HG02970 (cell line): ENCODE results near the gene TTBK2.
"Not testable (repeated sequence)": the region's sequence is repeated elsewhere in the genome, so short reads cannot be mapped to it uniquely, and the experiment has no call there.

Source experiments
- ATAC-seq: cut with Tn5 transposase; IDR thresholded peaks from one replicate; pipeline ENCODE4 v1.9.1; 2021; ENCODE audit warnings: mild to moderate bottlenecking, moderate library complexity, moderate number of reproducible peaks; ENCODE audit not compliant: unreplicated experiment, low FRiP score

Gene TTBK2

GRCh38 chr15:42911058-42911592, 9.5 kb downstream of the TTBK2 start:
- ATAC-seq: no peak

- ATAC-seq: no peak
These were observed 12.0 kb downstream of the TTBK2 start for GRCh38 chr15:42908538-42908937.

- ATAC-seq: no peak
These were observed 16.9 kb downstream of the TTBK2 start for GRCh38 chr15:42903388-42904324.

DNA sequence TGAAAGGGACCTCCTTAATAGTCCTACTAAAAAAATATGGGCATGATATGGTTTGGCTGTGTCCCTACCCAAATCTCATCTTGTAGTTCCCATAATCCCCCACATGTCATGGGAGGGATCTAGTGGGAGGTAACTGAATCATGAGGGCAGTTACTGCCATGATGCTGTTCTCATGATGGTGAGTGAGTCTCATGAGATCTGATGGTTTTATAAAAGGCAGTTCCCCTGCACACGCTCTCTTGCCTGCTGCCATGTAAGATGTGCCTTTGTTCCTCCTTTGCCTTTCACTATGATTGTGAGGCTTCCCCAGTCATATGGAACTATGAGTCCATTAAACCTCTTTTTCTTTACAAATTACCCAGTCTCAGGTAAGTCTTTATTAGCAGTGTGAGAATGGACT, 26.7 kb downstream of the TTBK2 start:
- not testable (repeated sequence) for ATAC-seq

GRCh38 chr15:42891569-42891968, 29.0 kb downstream of the TTBK2 start:
- no peak for ATAC-seq

GRCh38 chr15:42890161-42890913, 30.2 kb downstream of the TTBK2 start:
- no peak for ATAC-seq

DNA sequence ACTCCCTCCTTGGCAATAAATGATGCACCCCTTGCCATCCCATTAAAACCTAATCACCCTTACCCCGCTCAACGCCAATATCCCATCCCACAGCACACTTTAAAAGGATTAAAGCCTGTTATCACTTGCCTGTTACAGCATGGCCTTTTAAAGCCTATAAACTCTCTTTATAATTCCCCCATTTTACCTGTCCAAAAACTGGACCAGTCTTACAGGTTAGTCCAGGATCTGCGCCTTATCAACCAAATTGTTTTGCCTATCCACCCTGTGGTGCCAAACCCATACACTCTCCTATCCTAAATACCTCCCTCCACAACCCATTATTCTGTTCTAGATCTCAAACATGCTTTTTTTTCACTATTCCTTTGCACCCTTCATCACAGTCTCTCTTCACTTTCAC, 33.2 kb downstream of the TTBK2 start:
- not testable (repeated sequence) for ATAC-seq

- ATAC-seq: no peak
These were observed 40.5 kb downstream of the TTBK2 start for GRCh38 chr15:42880121-42880520.

GRCh38 chr15:42879443-42879842, 41.1 kb downstream of the TTBK2 start:
- ATAC-seq: no peak

DNA sequence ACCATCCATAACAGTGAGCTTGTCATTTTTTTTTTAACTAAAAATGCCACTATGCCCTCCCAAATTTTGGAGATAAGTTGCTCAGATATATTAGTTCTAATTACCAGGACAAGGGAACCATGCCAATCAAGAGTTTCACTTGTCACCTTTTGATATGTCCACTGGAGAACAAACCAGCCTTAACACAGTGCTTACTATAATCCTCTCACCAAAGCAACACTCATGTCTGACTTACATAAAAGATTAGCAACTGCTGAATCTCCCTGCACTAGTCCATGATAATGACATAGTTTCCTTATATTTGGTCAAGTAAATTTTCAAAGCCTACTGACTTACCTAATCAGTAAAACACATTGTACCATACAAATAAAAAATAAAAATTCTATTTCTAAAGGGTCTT, 44.4 kb downstream of the TTBK2 start:
- ATAC-seq: no peak

GRCh38 chr15:42868683-42869082, 51.9 kb downstream of the TTBK2 start:
- no peak for ATAC-seq

- no peak for ATAC-seq
These were observed 56.9 kb downstream of the TTBK2 start for GRCh38 chr15:42863572-42864239.

- no peak for ATAC-seq
These were observed 61.4 kb downstream of the TTBK2 start for GRCh38 chr15:42858999-42859789.

DNA sequence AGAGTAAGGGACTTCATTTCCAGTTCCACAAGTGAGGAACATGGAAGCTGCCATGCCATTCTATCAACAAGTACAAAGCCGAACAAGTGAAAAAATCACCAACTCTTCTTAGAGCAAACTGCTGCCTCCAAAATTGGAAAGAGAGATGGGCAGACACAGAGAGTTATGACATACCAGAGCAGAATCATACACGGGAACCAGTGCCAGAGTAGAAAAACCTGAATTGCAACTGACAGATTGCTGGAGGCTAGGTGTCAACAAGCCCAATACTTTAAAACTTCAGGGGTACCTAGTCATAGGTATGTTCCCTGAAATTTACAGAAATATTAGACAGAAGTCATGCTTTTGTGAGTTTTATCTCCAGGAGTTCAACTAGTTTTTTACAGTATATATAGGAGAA, 62.0 kb downstream of the TTBK2 start:
- no peak for ATAC-seq

DNA sequence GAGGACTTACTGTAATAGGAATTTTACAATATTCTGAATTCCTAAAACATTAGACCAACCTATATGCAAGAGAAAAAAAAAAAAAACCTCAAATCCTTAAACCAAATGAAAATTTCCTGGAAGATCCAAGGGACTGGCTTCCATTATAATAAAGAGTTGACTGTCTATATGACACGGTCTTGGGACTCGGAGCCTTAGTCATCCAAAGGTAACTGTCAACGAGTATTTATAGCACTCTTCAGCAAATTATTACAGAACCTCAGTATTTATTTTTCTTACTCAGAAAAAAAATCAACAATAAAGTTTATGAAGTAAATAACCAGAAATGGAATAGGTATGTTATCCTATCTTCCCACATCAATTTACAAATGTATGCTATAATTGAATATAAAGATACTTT, 66.0 kb downstream of the TTBK2 start:
- ATAC-seq: no peak

DNA sequence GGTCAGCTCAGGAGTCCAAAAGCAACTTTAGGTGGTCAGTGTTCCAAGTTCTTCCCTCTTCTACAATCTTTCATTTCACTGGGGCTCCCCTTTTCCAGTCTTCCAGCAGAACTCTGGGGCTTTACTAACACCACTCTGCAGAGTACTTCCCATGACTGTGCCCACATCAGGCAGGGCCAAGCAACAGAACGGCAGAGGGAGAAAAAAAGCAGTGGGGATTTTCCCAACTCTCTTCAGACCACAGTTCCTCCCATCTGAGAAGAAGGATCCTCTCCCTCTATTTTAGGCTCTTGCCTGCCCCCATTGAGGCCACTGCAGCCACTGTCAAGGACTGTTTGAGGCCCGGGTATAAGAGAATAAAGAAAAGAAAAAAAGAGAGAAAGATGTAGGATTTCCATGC, 70.7 kb downstream of the TTBK2 start:
- no peak for ATAC-seq

GRCh38 chr15:42848846-42849245, 71.7 kb downstream of the TTBK2 start:
- no peak for ATAC-seq

DNA sequence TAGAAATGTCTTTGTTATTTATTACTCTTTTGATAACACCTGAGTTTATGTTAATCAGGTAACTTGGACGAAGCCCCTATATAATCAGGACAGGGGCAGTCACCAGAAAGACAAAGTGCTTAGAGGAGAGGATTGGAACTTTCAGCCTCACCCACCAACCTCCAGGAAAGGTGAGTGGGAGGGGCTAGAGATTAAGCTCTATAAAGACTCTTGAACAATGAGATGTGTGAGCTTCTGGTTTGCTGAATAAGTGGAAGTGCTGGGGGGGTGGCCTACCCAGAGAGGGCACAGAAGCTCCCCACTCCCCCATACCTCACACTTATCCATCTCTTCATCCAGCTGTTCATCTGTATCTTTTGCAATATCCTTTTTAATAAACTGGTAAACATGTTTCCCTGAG, 73.9 kb downstream of the TTBK2 start:
- ATAC-seq: no peak

DNA sequence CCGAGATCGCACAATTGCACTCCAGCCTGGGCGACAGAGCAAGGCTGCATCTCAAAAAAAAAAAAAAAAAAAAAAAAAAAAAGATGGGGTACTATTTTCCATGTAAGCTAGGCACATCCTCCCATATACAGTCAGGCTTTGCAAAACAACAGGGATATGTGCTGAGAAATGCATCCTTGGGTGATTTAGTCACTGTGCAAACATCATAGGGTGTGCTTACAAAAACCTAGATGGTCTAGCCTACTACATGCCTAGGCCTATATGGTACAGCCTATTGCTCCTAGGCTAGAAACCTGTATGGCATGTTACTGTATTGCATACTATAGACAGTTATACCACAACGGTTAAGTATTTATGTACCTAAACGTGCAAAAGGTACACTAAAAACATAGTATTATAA, 75.0 kb downstream of the TTBK2 start:
- ATAC-seq: no peak

- ATAC-seq: no peak
These were observed 76.9 kb downstream of the TTBK2 start for GRCh38 chr15:42843699-42844098.
